ENCODE data around the gene NUDT14. TPM values are rescaled to one million over a fixed set of nuclear protein-coding genes. Genes with fewer than 3 reads are reported as not detected.

NUDT14 gene
- total RNA-seq, 1 experiment from 2014 or later: 75.3 TPM

DNA sequence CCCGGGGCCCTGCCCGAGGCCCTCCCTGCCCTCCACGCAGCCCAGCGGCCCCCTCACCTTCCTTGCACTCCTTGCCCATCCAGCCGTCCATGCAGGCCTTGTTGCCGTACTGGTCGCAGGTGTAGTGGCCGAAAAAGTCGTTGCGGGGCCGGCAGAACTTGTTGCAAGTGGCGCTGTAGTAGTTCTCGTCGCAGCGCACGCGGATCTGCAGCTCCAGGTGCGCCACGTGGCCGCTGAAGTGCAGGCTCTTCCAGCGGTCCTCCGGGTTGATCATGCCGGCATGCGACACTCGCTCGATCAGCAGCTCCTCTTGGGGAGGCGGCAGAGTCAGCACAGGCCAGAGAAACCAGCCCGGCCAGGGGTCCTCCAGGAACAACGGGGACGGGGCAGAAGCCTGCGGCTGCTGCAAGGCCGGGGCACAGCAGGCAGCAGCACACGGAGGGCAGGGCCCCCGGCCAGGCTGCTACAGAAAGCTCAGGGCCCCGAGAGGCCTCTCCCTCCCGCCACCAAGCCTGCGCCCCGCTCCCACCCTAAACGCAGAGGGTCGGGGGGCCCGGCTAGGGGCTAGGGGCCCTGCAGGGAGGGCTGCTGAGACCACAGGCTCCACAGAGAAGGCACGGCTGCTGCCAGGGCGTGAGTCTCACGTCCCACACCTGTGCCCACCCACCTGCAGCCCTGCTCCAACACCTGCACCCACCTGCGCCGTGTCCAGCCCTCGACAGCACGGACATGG, 25.3 kb downstream of the NUDT14 start:
- ChIA-PET CTCF (no interaction called here), POLR2A (no interaction called here)
- H3K9me3 ChIP-seq (ENCODE audit: control insufficient read depth, insufficient read depth, low read depth, low read length): no peaks in the 10 kb centered on the region
- H3K36me3 ChIP-seq (ENCODE audit: control insufficient read depth, insufficient read depth, low read length): no peaks in the 10 kb centered on the region
- H3K4me3 ChIP-seq (ENCODE audit: low read depth in 2 of 2, low read length in 2 of 2): no peak overlapping the region
- DNase-seq (ENCODE audit: low read depth, low spot score) (no peak), ATAC-seq (no peak)
- no peaks in the 10 kb centered on the region for H3K4me1 ChIP-seq (ENCODE audit: control insufficient read depth, insufficient read depth, low read length)
- in situ Hi-C loops (cut with HindIII; ENCODE audit: low pct_unique_long_range_greater_than_20kb, low sequenced_read_pairs): no loop called here
- H3K27ac ChIP-seq (ENCODE audit: low read length): no peak overlapping the region
- no TSS peak for BruUV-seq (replicated peaks)
- TF ChIP-seq CTCF (IDR thresholded peaks at IDR 0.05): no peak
- intact Hi-C loops (cut with micrococcal nuclease; ENCODE audit: unreplicated experiment): no loop called here
- H3K27me3 ChIP-seq (ENCODE audit: control insufficient read depth, insufficient read depth, low read length): no peaks in the 10 kb centered on the region

DNA sequence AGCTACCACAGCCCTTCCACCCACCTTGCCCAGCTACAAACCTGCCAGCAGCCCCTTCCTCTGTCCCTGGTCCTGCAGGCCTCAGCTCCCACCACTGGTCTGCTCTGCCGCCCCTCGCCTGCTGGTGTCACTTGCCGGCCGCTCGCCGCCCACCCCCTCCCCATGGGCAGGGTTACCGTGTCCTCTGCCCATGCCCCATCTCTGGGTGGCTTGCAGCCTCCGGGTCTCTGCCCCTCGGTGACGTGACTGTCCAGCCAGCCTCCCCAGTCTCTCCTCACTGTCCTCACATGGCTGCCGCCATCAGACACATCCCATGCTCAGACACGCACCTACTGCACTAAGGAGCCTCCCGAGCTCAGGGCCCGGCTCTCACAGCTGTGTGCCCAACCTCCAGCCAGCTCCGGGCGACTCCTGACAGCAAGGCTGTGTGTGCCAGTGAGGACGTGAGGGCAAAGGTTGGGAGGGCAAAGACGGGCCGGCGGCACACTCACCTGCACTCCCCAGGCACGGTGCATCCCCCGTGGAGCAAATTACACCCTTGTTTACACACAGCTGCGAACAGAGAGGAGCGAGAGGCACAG, 26.0 kb downstream of the NUDT14 start:
- CTCF ChIA-PET: interaction anchor here (1.1 kb wide), 1 partner anchor 65 kb away, joined by 5 read pairs; no protein-coding TSS in a partner anchor
- Histone ChIP-seq H3K27ac (ENCODE audit: low read length) (no peak overlapping the region), H3K36me3 (ENCODE audit: control insufficient read depth, insufficient read depth, low read length) (no peaks in the 10 kb centered on the region), H3K27me3 (ENCODE audit: control insufficient read depth, insufficient read depth, low read length) (no peaks in the 10 kb centered on the region), H3K9me3 (ENCODE audit: control insufficient read depth, insufficient read depth, low read depth, low read length) (no peaks in the 10 kb centered on the region), H3K4me3 (ENCODE audit: low read depth in 2 of 2, low read length in 2 of 2) (no peak overlapping the region), H3K4me1 (ENCODE audit: control insufficient read depth, insufficient read depth, low read length) (no peaks in the 10 kb centered on the region)
- no TSS peak for BruUV-seq (replicated peaks)
- in situ Hi-C loops (cut with HindIII; ENCODE audit: low pct_unique_long_range_greater_than_20kb, low sequenced_read_pairs) (no loop called here), intact Hi-C loops (cut with micrococcal nuclease; ENCODE audit: unreplicated experiment) (no loop called here)
- no peak for TF ChIP-seq CTCF (IDR thresholded peaks at IDR 0.05)
- TF ChIP-seq POLR2AphosphoS5 (IDR thresholded peaks at IDR 0.05; ENCODE audit: low read depth, low read length): no peak
- no peak for TF ChIP-seq TCF7L2 (IDR thresholded peaks at IDR 0.05; ENCODE audit: low read depth, low read length)
- no peak for TF ChIP-seq SIN3A (IDR thresholded peaks at IDR 0.05; ENCODE audit: borderline replicate concordance, insufficient read depth, low read depth, low read length)
- TF ChIP-seq REST (IDR thresholded peaks at IDR 0.05; ENCODE audit: insufficient read depth in 1 of 2, low read depth in 2 of 2, low read length in 1 of 2): no peak
- no peak for DNase-seq (ENCODE audit: low read depth, low spot score)
- no peak for ATAC-seq
- POLR2A ChIA-PET: no interaction called here
